ENCODE measurements around the gene CAMK1. TPM values are rescaled to one million over a fixed set of nuclear protein-coding genes. Genes with fewer than 3 reads are reported as not detected.

CAMK1 gene
- total and polyA plus RNA-seq, 3 donors from 2014 or later = 62.7 to 185 (median 127) TPM

- no peaks in the 10 kb centered on the region for H3K4me1 ChIP-seq
- no peak overlapping the region for H3K27ac ChIP-seq
Observed at GRCh38 chr3:9786825-9787669, 17.3 kb upstream of the CAMK1 start.

DNA sequence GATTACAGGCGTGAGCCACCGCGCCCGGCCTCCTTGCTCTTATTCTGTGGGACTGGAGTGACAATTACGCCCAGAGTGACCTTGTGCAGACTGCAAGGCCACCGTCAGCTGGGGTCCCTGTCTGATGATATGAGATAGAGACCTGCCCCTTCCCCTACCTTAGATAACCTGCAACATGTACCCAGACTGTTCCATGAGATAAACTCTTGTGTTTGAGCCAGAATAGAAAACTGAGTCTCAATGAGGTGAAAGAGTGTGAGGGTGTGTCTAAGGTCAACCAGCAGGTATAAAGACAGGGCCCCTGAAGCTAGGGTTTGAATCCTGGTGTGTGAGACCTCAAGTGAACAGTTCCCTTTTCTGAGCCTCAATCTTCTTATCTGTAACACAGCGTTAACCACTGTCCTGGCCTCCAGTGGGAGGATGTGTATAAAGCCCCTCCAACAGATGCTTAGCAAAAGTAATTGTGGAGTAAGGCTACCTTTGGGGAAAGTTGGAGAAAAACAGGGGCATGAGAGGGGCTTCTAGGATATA, 16.5 kb upstream of the CAMK1 start:
- TF ChIP-seq POLR2A (IDR thresholded peaks at IDR 0.05) = no peak
- TF ChIP-seq, protein P1, sequence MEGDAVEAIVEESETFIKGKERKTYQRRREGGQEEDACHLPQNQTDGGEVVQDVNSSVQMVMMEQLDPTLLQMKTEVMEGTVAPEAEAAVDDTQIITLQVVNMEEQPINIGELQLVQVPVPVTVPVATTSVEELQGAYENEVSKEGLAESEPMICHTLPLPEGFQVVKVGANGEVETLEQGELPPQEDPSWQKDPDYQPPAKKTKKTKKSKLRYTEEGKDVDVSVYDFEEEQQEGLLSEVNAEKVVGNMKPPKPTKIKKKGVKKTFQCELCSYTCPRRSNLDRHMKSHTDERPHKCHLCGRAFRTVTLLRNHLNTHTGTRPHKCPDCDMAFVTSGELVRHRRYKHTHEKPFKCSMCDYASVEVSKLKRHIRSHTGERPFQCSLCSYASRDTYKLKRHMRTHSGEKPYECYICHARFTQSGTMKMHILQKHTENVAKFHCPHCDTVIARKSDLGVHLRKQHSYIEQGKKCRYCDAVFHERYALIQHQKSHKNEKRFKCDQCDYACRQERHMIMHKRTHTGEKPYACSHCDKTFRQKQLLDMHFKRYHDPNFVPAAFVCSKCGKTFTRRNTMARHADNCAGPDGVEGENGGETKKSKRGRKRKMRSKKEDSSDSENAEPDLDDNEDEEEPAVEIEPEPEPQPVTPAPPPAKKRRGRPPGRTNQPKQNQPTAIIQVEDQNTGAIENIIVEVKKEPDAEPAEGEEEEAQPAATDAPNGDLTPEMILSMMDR (IDR thresholded peaks at IDR 0.05) = no peak
- DNase-seq = no peak
- Histone ChIP-seq H3K36me3 (ENCODE audit: low read depth, missing control alignments) (no peaks in the 10 kb centered on the region), H3K27ac (no peak overlapping the region), H3K27me3 (no peaks in the 10 kb centered on the region), H3K9me3 (no peaks in the 10 kb centered on the region), H3K4me1 (peaks cover 5% of the 10 kb centered on the region), H3K4me3 (no peak overlapping the region)
- 85 to 92% methylated on average over 7 of the region's 7 CpGs for WGBS, 2 donors
- intact Hi-C loops (cut with DNase I; ENCODE audit: low total_unique reads) = no loop called here

More at GRCh38 chr3:9786825-9787669, 17.3 kb upstream of the CAMK1 start:
- intact Hi-C loops (cut with DNase I; ENCODE audit: low total_unique reads) = no loop called here
- Histone ChIP-seq H3K4me3 (no peak overlapping the region), H3K27me3 (no peaks in the 10 kb centered on the region), H3K36me3 (ENCODE audit: low read depth, missing control alignments) (no peaks in the 10 kb centered on the region), H3K9me3 (no peaks in the 10 kb centered on the region)
- 89 to 91% methylated on average over 13 of the region's 13 CpGs for WGBS, 2 donors
- no peak for TF ChIP-seq POLR2A (IDR thresholded peaks at IDR 0.05)
- no peak for DNase-seq

DNA sequence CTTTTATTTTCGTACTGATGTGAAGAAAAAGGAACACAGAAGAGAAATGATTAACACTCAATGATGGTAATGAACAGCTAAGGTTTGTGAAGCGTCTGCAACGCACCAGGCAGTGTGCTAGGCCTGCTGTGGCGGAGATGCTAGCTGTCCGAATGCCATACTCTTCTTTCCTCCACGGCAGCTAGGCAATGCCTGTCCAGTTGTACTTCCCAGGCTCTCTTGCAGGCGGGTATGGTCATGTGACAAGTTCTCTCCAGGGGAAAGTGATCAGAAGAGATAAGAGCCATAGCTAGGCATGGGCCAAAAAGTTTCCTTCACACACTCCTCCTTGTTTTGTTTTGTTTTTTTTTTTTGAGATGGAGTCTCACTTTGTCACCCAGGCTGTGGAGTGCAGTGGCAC, 15.9 kb upstream of the CAMK1 start:
- intact Hi-C loops (cut with DNase I; ENCODE audit: low total_unique reads) = no loop called here
- WGBS, 2 donors = 80 to 86% methylated on average over 7 of the region's 7 CpGs
- H3K9me3 ChIP-seq = no peaks in the 10 kb centered on the region
- DNase-seq = peak; percentile 54
- TF ChIP-seq, protein P1 (IDR thresholded peaks at IDR 0.05) = no peak
- no peak for TF ChIP-seq POLR2A (IDR thresholded peaks at IDR 0.05)
- no peaks in the 10 kb centered on the region for H3K36me3 ChIP-seq (ENCODE audit: low read depth, missing control alignments)
- H3K27me3 ChIP-seq = no peaks in the 10 kb centered on the region
- H3K4me1 ChIP-seq = peaks cover 6% of the 10 kb centered on the region
- no peak overlapping the region for H3K4me3 ChIP-seq
- H3K27ac ChIP-seq = no peak overlapping the region

DNA sequence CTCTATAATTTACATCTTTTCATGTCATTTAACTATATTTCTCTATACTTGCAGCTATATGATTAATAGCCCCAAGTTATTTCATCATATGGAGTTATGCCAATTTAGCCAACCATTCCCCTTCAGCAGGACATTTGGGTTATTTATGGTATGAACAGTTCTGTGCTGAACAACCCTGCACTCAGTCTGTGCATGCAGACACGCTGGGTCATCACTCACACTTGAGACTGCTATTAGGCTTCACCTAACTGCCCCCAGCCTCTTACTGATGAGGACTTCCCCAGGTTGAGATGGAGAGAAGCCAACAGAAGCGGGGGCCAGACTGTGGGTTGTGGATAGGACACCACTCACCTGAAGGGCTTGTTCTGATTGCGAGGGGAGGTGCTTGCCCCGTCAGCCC, 15.2 kb upstream of the CAMK1 start:
- peaks cover 6% of the 10 kb centered on the region for H3K4me1 ChIP-seq
- 88 to 93% methylated on average over 4 of the region's 4 CpGs for WGBS, 2 donors

DNA sequence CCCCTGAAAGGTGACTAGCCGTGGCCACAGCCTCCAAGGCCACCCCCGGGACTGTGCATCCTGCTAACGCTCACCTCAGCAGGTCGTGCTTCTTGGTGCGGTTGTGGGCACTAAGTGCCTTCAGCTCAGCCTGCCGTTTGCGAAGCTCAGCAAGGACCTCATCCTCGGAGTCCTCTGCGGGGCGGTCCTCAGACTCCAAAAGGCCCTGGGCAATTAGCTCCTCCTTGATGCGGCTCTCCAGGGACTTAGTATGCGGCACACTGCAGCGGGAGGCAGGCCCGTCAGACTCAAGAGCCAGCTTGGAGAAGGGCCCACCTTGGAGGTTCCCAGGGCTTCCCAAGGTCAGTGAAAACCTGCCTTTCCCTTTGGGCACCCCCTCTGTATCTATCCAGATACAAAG, 14.2 kb upstream of the CAMK1 start:
- peaks cover 11% of the 10 kb centered on the region for H3K4me1 ChIP-seq
- intact Hi-C loops (cut with DNase I; ENCODE audit: low total_unique reads) = no loop called here
- H3K36me3 ChIP-seq (ENCODE audit: low read depth, missing control alignments) = no peaks in the 10 kb centered on the region

More for the DNA sequence above, 15.2 kb upstream of the CAMK1 start:
- Histone ChIP-seq H3K27me3 (no peaks in the 10 kb centered on the region), H3K27ac (no peak overlapping the region), H3K9me3 (no peaks in the 10 kb centered on the region), H3K4me3 (no peak overlapping the region), H3K36me3 (ENCODE audit: low read depth, missing control alignments) (no peaks in the 10 kb centered on the region)
- DNase-seq = no peak
- TF ChIP-seq POLR2A (IDR thresholded peaks at IDR 0.05) = no peak
- TF ChIP-seq, protein P1 (IDR thresholded peaks at IDR 0.05) = no peak
- intact Hi-C loops (cut with DNase I; ENCODE audit: low total_unique reads) = no loop called here

More for the DNA sequence above, 14.2 kb upstream of the CAMK1 start:
- TF ChIP-seq, protein P1 (IDR thresholded peaks at IDR 0.05) = no peak
- no peak for TF ChIP-seq POLR2A (IDR thresholded peaks at IDR 0.05)
- WGBS, 2 donors = 82 to 90% methylated on average over 12 to 14 of the region's 14 CpGs
- Histone ChIP-seq H3K27me3 (no peaks in the 10 kb centered on the region), H3K9me3 (no peaks in the 10 kb centered on the region), H3K4me3 (no peak overlapping the region), H3K27ac (no peak overlapping the region)
- DNase-seq = no peak
